HAP-1 (cell line): ENCODE data around the gene R3HDM1.
A peak's percentile ranks its signal among the peaks of the same experiment; 100 is the strongest.
"Not testable (repeated sequence)": the region's sequence is repeated elsewhere in the genome, so short reads cannot be mapped to it uniquely, and the experiment has no call there.

Experiments
- DNase-seq, 2 experiments: peaks; one replicate each; pipeline ENCODE4 v3.0.0-alpha.2; 2016 to 2020; ENCODE audit warnings: low spot score in 2 of 2
- H3K27me3 ChIP-seq: fragments of 250-450 bp; sonication (Bioruptor Pico); 2 replicates; pipeline ENCODE4 v1.5.1; 2020; ENCODE audit warnings: low read depth, mild to moderate bottlenecking, moderate library complexity
- H3K36me3 ChIP-seq: fragments of 250-450 bp; sonication (Bioruptor Pico); replicated peaks from 2 replicates; pipeline ENCODE4 v1.5.1; 2020; ENCODE audit warnings: mild to moderate bottlenecking
- H3K4me1 ChIP-seq: fragments of 250-450 bp; sonication (Bioruptor Pico); 2 replicates; pipeline ENCODE4 v1.5.1; 2020; ENCODE audit warnings: mild to moderate bottlenecking
- H3K4me3 ChIP-seq: fragments of 250-450 bp; sonication (Bioruptor Pico); 2 replicates; pipeline ENCODE4 v1.5.1; 2020; ENCODE audit warnings: mild to moderate bottlenecking, moderate library complexity
- H3K9me3 ChIP-seq: fragments of 250-450 bp; sonication (Bioruptor Pico); 2 replicates; pipeline ENCODE4 v1.5.1; 2020; ENCODE audit warnings: mild to moderate bottlenecking, moderate library complexity
- in situ Hi-C: fragments of 300-500 bp; cut with MboI; formaldehyde crosslinking; loops from 3 replicates; pipeline ENCODE4 v1.14.3; 2020; ENCODE audit warnings: low sequenced_read_pairs, inconsistent platforms, mixed read lengths

The R3HDM1 gene

DNA sequence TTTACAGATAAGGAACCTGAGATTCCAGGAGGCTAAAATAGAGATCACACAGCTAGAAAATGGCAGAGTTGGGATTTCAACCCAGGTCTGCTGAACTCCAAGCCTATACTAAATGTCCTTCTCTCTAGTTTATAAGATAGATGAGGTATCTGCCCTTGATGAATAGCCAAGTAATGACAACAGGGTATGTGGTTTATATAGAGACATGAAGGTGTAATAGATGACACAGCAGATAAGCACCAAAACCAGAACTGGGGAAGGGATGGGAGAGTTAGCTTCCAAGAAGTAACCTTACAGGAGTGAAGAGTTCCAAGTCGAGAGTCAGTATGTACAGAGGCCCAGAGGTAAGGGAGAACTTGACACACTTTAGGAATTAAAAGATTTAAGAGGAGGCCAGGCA, 105.7 kb downstream of the R3HDM1 start:
- Histone ChIP-seq H3K9me3 (no peaks in the 10 kb centered on the region), H3K27me3 (no peaks in the 10 kb centered on the region), H3K4me3 (no peak overlapping the region), H3K36me3 (peaks cover 23% of the 10 kb centered on the region), H3K4me1 (0 out of 2 replicates have a peak, but pooled peaks cover 2% of the 10 kb centered on the region)
- no peak for DNase-seq
- in situ Hi-C loops, result no loop called here

DNA sequence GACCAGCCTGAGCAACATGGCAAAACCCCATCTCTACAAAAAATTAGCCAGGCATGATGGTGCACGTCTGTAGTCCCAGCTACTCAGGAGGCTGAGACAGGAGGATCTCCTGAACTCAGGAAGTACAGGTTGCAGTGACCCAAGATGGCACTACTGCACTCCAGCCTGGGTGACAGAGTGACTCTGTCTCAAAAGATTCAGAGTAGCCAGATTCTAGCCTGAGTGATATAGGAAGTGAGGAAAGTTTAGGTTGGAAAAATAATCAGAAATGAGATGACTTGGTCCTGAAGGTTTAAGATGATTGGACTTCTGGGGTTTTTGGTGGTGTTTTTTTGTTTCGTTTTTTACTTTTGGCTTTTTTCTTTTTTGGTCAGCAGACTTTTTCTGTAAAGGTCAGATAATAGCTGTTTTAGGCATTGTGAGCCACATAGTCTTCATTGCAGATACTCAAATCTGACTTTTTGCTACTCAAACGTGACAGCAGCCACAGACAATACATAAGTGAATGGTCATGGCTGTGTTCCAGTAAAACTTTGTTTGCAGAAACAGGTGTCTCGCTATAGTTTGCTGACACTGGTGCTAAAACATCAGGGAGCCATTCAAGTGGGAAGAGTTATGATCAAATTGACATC, 106.3 kb downstream of the R3HDM1 start:
- Histone ChIP-seq H3K4me1 (0 out of 2 replicates have a peak, but pooled peaks cover 2% of the 10 kb centered on the region), H3K4me3 (no peak overlapping the region), H3K9me3 (no peaks in the 10 kb centered on the region), H3K36me3 (peaks cover 23% of the 10 kb centered on the region), H3K27me3 (no peaks in the 10 kb centered on the region)
- in situ Hi-C loops, result no loop called here
- DNase-seq, result no peak

DNA sequence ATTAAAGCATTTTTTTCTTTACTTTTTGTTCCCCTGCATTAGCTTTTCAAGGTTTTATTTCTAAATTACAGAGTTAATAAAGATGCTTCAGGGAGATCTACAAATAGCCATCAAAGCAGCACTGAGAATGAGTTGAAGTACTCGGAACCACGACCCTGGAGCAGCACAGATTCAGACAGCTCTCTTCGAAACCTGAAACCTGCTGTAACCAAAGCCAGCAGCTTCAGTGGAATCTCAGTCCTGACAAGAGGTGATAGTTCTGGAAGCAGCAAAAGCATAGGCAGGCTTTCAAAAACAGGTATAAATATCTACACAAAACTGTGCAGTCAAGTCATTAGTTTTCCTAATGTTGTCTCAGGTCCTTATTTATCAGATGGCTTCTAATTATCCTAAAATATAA, 107.5 kb downstream of the R3HDM1 start:
- Histone ChIP-seq H3K27me3 (no peaks in the 10 kb centered on the region), H3K4me3 (no peak overlapping the region), H3K4me1 (0 out of 2 replicates have a peak, but pooled peaks cover 2% of the 10 kb centered on the region), H3K36me3 (peaks cover 23% of the 10 kb centered on the region), H3K9me3 (no peaks in the 10 kb centered on the region)
- in situ Hi-C loops, result no loop called here
- no peak for DNase-seq

DNA sequence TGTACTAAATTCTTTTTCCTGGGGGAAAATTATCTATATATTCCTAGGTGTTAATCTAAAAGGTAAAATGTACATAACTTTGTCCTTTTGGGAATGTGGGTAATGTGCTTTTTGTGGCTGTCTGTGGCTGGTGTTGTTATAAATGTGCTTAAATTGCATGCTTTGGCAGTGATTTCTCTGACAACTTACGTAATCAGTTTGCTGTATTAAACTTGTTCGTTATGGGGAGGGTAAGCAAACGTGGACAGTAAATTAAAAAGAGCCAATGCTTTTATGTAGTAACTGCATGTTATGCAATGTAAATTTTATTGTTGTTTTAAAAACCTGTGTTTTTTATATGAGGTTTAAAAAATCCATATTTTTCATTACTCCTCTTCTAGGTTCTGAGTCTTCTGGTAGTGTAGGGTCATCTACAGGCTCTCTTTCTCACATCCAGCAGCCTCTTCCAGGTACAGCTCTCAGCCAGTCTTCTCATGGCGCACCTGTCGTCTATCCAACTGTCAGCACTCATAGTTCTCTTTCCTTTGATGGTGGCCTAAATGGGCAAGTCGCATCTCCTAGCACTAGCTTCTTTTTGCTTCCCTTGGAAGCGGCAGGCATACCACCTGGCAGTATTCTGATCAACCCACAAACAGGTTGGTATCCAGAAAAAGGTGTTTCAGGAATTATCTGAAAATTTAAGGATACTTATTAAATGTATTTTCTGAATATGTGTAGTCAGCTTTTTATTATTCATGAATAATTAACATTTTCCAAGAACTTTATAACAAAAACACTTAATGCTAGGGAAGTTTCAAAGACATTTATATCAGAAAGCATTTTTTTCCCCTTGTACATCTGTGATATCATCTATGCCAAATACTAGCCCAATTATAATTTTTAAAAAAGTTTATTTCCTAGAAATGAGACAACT, 110.1 kb downstream of the R3HDM1 start:
- Histone ChIP-seq H3K36me3 (peaks cover 23% of the 10 kb centered on the region), H3K27me3 (no peaks in the 10 kb centered on the region), H3K9me3 (no peaks in the 10 kb centered on the region), H3K4me3 (no peak overlapping the region), H3K4me1 (0 out of 2 replicates have a peak, but pooled peaks cover 2% of the 10 kb centered on the region)
- no peak for DNase-seq
- in situ Hi-C loops, result no loop called here

DNA sequence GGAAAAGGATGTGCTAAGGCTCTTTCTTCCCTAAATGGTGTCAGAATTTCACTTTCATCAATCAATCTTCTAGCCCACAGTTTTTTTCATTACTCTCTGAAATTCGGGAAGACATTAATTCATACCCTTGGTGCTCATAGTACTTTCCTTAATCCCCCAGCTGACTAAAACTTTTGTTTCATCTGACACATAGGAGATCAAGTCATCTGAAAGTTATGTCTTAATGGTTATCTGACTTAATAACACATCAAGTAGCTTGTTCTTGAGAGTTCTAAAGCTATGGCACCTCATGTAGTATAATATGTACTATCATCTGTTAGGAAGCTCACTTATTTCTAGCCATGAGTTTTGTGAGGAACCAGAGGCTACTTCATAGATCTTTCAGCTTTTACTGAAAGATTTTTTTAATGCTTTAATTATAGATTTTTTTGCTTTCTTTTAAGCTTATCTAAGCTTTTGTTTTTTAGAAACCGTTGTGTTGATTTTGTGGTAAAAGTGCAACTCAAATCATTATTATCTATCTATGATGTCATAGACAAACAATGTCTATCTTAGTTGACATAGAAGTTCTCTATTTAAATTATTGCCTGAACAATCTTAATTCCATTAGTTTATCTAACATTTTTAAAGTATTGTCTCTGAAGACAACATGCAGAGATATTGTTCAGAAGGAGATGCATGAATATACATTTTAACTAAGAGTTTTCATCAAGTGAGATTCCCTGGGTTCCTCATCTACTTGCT, 116.7 kb downstream of the R3HDM1 start:
- H3K27me3 ChIP-seq, result no peaks in the 10 kb centered on the region
- DNase-seq, result no peak
- no peak overlapping the region for H3K4me3 ChIP-seq
- H3K36me3 ChIP-seq, result peaks cover 28% of the 10 kb centered on the region
- H3K4me1 ChIP-seq, result no peaks in the 10 kb centered on the region
- no peaks in the 10 kb centered on the region for H3K9me3 ChIP-seq
- in situ Hi-C loops, result no loop called here

DNA sequence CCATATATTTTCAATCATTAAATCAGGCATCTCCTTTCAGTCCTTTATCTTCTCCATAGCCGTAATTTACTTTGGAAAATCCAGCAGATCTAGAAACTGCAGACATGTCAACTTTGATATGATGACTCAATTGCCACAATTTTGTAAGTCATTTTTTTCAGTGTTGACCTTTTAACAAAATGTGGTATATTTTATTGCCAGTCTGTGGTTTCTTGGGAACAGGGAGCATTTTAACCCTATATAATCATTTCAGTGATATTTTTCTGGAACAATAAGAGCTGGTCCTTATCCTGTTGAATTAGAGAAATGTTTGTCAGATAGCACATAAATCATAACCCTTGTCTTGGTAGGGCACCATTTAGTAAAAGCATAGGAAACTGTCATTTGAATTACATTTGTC, 119.4 kb downstream of the R3HDM1 start:
- H3K4me3 ChIP-seq, result no peak overlapping the region
- no peaks in the 10 kb centered on the region for H3K9me3 ChIP-seq
- peaks cover 26% of the 10 kb centered on the region for H3K36me3 ChIP-seq
- no peaks in the 10 kb centered on the region for H3K27me3 ChIP-seq
- H3K4me1 ChIP-seq, result no peaks in the 10 kb centered on the region
- DNase-seq, result no peak
- in situ Hi-C loops, result no loop called here

DNA sequence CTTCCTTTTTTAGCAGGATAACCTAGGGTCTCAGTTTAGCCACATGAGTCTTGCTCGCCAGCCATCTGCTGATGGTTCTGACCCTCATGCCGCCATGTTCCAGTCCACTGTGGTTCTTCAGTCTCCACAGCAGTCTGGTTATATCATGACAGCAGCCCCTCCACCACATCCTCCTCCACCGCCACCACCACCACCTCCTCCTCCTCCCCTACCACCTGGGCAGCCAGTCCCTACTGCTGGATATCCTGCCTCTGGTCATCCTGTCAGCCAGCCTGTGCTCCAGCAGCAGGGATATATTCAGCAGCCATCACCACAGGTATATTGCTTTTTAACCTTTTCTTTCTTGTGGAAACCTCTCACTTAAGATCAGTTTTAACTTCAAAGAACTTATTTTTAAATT, 120.4 kb downstream of the R3HDM1 start:
- in situ Hi-C loops, result no loop called here
- peaks cover 25% of the 10 kb centered on the region for H3K36me3 ChIP-seq
- no peaks in the 10 kb centered on the region for H3K9me3 ChIP-seq

DNA sequence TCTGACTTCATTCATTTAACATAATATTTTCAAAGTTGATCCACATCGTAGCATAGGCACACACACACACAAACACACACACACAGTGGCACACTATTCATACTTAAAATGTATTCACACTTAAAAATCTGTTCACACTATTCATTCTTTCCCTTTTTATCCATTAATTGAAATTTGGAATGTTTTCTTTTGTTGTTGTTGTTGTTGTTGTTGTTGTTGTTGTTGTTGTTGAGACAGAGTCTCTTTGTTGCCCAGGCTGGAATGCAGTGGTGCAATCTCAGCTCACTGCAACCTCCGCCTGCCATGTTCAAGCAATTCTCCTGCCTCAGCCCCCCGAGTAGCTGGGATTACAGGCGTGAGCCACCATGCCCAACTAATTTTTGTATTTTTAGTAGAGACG, 123.0 kb downstream of the R3HDM1 start:
- H3K36me3 ChIP-seq, result peaks cover 18% of the 10 kb centered on the region
- H3K9me3 ChIP-seq, in situ Hi-C loops: not testable (repeated sequence)

More for the DNA sequence above, 120.4 kb downstream of the R3HDM1 start:
- Histone ChIP-seq H3K27me3 (no peaks in the 10 kb centered on the region), H3K4me3 (no peak overlapping the region), H3K4me1 (no peaks in the 10 kb centered on the region)
- no peak for DNase-seq

DNA sequence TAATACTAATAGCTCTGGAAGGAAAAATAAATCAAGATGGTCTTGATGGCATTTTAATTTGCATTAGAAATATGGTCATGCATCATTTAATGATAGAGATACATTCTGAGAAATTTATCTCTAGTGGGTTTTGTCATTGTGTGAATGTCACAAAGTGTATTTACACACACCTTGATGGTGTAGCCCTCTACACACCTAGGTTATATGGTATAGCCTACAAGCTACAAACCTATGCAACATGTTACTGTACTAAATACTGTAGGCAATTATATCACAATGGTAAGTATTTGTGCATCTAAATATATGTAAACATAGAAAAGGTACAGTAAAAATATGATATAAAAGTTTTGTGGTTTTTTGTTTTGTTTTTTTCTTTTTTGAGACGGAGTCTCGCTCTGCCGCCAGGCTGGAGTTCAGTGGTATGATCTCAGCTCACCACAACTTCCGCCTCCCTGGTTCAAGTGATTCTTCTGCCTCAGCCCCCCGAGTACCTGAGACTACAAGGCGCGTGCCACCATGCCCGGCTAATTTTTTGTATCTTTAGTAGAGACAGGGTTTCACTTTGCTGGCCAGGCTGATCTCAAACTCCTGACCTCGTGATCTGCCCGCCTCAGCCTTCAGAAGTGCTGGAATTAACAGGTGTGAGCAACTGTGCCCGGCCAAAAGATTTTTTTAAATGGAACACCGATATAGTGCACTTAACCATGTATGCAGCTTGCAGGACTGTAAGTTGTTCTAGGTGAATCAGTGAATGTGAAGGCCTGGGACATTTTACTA, 126.7 kb downstream of the R3HDM1 start:
- Histone ChIP-seq H3K9me3 (no peaks in the 10 kb centered on the region), H3K36me3 (peaks cover 11% of the 10 kb centered on the region), H3K4me3 (no peak overlapping the region), H3K4me1 (peaks cover 9% of the 10 kb centered on the region), H3K27me3 (no peaks in the 10 kb centered on the region)
- in situ Hi-C loops, result no loop called here
- DNase-seq, result no peak

More for the DNA sequence above, 123.0 kb downstream of the R3HDM1 start:
- H3K4me3 ChIP-seq, DNase-seq, H3K4me1 ChIP-seq, H3K27me3 ChIP-seq: not testable (repeated sequence)

DNA sequence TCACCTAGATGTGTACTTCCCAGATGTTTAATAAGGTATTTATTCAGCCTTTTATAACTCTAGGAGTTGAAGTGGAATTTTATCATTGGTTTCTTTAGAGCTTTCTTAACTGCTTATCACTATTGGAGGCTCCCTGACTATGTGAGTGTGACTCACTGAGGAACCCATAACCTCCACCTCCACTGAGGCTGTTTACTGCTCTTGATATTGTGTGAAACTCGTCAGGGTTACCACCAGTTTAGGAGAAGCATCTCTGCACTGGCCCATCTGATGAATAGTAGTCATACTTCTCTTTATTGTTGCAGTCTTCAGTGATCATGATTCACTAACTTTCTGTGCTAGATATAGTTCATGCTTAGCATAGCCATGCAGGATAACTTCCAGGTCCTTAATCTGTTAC, 130.8 kb downstream of the R3HDM1 start:
- H3K4me1 ChIP-seq, result peaks cover 38% of the 10 kb centered on the region
- no peak for DNase-seq
- H3K4me3 ChIP-seq, result no peak overlapping the region
- in situ Hi-C loops, result no loop called here
- peaks cover 5% of the 10 kb centered on the region; the same call in 1 of the 2 replicates for H3K36me3 ChIP-seq
- no peaks in the 10 kb centered on the region for H3K9me3 ChIP-seq
- no peaks in the 10 kb centered on the region for H3K27me3 ChIP-seq

DNA sequence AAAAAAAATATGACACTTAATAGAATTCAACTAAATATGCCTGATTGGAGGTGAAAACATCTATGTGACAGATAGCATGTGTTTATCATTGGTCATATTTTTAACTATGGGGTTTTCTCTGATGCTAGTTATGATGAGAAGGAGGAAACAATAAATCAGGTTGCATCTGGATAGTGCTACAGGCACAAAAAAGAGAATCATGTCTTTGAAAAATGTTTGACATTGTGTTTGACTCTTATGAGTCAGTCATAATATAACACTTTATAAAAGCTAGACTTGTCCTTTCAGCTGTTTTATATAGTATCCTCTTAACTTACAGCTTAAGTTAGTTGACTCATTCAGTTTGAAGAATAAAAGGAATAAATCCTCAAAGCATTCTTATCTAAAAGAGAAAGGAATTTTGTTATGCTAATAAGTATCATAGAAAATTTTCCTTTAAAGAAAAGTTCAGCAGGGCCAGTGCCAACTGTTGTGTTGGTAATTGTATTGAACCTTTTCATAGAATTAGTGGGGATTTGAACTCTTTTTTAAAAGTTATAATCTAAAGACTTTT, 131.9 kb downstream of the R3HDM1 start:
- Histone ChIP-seq H3K4me3 (no peak overlapping the region), H3K27me3 (no peaks in the 10 kb centered on the region), H3K4me1 (peaks cover 38% of the 10 kb centered on the region), H3K9me3 (no peaks in the 10 kb centered on the region), H3K36me3 (no peaks in the 10 kb centered on the region; the same call in 1 of the 2 replicates)
- DNase-seq, result peak in 1 of 2 experiments; percentile 98
- in situ Hi-C loops, result no loop called here

DNA sequence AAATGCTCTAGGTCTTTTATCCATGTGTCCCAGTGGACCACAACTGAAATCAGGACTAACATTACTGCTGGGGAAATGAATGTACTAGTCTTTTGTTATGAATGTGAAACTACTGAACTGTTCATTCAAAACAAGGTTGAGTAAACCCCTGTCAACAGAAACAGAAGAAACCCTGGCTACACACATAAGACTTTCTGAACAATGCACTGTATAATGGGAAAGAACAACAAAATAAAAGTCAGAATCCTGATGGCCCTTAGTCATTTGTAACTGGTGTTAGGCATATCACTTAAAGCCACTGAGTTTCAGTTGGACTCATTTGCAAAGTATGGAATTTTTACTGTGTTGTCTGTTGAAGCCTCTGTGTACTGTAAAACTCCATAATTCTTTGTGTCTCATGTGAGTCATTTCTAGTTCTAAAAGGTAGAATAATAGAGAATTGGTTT, 133.4 kb downstream of the R3HDM1 start:
- no peaks in the 10 kb centered on the region for H3K9me3 ChIP-seq
- in situ Hi-C loops, result no loop called here
- H3K4me3 ChIP-seq, result no peak overlapping the region
- no peaks in the 10 kb centered on the region for H3K27me3 ChIP-seq
- peaks cover 38% of the 10 kb centered on the region for H3K4me1 ChIP-seq
- peak; percentile 41 to 99 for DNase-seq
- no peaks in the 10 kb centered on the region; the same call in 1 of the 2 replicates for H3K36me3 ChIP-seq

DNA sequence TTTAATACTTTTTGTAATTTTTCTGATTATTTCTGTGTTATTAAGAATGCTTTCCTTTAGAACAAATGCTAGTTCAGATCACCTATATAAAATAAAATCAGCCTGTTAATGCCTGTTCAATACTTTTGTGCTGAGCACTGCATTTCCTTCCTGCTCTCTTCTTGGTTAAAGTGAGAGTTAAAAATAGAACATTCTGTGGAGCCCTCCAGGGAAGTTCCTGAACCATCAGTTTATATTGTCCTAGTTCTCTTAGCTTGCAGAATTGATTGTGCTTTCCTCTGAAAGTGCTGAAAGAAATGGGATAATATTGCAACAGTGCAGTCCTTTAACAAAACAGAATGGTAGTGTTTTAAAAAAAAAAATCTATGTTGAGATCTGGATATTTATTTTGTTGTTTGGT, 135.8 kb downstream of the R3HDM1 start:
- no peaks in the 10 kb centered on the region for H3K27me3 ChIP-seq
- DNase-seq, result no peak
- no peak overlapping the region for H3K4me3 ChIP-seq
- H3K9me3 ChIP-seq, result no peaks in the 10 kb centered on the region
- in situ Hi-C loops, result no loop called here
- H3K4me1 ChIP-seq, result peaks cover 38% of the 10 kb centered on the region
- no peaks in the 10 kb centered on the region; the same call in 1 of the 2 replicates for H3K36me3 ChIP-seq
